ENCODE data around the gene PLCH2.

Gene PLCH2

DNA sequence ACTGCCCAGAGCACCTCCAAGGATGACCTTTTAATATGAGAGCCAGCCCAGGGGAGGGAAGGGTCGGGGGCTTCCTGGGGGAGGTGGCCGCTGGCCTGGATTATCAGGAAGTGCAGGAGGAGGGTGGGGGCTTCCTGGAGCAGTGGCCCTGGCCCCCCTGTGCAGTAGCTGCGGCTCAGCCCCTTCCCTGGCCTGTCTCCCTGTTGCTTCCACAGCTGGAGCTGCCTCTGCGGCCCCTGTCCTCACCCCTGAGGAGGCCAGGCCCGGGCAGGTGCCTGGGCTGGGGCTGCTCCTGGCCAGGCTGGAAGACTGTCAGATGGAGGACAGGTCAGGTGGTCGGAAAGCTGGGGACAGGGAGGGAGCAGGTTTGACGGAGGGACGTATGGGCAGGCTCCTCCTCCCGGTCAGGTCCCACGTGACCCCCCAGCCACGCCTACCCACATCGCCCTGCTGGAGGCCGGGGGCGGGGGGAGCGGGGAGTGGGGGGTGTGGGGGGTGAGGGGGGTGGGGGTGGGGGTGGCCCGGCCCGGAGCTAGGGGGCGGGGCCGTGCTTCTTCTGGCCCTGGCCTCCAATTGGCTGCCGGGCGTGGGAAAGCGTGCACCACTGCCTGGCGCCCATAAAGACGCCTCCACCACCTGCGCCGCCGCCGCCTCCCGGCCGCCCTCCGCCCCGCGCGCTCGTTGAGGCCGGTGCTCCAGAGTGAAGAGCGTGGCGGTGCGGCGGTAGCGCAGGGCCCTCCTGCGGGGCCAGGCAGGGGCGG is 69.8 kb downstream of the PLCH2 start:
- TF ChIP-seq, protein P1, sequence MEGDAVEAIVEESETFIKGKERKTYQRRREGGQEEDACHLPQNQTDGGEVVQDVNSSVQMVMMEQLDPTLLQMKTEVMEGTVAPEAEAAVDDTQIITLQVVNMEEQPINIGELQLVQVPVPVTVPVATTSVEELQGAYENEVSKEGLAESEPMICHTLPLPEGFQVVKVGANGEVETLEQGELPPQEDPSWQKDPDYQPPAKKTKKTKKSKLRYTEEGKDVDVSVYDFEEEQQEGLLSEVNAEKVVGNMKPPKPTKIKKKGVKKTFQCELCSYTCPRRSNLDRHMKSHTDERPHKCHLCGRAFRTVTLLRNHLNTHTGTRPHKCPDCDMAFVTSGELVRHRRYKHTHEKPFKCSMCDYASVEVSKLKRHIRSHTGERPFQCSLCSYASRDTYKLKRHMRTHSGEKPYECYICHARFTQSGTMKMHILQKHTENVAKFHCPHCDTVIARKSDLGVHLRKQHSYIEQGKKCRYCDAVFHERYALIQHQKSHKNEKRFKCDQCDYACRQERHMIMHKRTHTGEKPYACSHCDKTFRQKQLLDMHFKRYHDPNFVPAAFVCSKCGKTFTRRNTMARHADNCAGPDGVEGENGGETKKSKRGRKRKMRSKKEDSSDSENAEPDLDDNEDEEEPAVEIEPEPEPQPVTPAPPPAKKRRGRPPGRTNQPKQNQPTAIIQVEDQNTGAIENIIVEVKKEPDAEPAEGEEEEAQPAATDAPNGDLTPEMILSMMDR (IDR thresholded peaks at IDR 0.05): no peak

DNA sequence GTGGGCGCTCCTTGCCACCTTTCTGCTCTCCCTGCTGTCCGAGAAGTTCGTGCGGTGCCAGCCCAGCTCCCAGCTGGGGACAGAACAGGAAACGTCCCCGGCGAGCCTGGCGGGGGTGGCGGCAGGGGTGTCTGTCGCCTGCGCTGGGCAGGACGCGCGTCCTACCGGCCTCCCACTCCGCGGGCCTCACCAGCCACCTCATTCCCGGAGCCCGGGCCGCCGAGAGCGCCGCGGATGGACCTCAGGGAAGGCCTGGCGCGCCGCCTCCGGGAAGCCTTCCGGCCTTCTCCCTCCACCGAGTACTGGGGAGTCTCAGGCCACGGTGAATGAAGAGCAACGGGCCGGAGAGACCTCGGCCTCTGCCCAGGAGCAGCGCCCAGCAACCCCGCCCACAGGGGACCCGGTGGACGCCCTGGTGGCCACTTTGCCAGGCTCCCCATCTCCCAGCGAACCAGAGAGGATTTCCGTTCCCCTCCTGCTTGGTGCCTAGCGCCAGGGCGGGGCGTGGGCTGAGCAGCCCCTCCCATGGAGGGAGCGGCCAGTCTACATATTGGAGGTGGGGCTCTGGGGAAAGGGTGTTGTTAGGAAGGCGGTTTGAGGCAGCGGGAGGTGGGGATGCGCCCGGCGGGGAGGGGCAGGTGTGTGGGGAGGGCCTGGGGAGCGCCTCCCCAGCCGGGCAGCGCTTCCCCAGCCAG is 70.6 kb downstream of the PLCH2 start:
- TF ChIP-seq, protein P1 (IDR thresholded peaks at IDR 0.05): no peak

DNA sequence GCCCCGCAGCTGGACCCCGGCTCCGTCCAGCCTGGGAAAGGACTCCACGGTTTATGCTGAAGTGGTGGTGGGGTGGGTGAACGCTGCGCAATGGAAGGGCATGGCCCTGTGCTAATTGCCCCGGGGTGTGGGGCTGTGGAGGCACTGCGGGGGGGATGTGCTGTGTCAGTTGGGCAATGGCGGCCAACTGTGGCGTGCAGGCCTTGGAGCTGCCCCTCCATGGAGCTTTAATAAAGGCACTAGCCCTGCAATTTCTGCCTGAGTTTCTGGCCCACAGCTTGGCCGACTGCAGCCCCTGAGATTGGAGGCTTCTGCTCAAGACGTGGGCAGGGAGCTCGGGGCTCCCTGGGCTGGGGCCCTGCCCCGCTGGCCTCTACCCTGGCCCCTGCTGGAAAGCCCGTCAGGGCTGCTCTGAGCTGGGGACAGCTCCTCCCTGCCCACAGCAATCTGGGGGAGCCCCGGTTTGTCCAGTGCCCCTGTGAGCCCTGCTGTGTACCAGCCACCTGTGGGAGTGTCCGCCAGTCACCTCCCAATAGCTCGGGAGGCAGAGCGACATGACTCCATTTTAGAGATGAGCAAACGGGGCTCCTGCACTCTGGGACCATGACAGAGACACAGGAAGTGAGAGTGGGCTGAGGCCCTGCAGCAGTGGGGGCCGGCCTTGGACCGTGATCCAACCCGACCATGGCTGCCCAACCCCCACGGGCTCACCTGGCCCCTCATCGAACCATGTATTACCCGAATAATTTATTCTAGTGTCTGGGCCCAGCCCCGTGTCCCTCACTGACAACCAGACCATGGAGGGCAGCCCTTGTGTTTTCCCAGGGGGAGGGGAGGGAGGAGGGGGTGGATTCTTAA is 71.3 kb downstream of the PLCH2 start:
- TF ChIP-seq, protein P1 (IDR thresholded peaks at IDR 0.05): no peak

DNA sequence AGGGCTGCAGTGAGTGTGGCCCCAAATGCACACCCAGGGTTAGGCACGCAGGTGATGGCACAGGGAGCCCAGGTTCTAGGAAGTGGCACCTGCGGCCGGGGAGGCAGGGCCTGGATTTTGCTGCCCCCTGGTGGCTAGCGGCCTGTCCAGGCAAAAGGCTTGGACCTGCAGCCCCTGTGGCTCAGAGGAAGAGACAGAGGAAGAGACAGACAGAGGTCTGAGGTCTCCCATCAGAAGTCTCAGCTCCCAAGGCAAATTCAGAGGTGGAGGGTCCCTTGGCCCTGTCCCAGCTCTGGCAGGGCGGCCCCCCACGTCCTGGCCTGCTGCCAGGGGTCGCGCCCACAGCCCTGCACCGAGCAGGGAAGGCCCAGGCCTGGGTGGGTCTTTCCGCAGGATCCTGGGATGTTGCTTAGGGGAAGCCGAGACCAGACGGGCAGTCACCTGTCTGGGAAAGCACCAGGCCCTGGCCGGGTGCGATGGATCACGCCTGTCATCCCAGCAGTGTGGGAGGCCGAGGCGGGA is 72.0 kb downstream of the PLCH2 start:
- TF ChIP-seq, protein P1 (IDR thresholded peaks at IDR 0.05): peak; percentile 96

DNA sequence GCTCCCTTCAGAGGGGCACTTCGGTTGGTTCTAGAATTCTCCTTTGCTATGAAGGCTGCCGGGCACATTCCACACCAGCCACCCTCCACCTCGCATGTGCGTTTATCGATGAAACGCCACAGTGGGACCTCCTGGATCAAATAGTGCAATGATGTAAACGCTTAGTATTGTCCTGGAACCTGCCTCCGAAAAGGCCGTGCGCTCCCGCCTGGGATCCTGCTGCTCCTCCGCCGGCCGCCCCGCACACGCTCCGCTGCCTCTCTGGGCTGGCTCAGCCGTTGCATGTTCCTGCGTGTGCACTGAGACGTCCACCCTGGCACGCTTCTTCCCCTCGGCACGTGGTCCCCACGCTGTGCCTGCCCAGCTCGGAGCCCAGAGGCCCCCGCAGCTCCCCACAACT is 76.1 kb downstream of the PLCH2 start:
- TF ChIP-seq, protein P1 (IDR thresholded peaks at IDR 0.05): no peak

DNA sequence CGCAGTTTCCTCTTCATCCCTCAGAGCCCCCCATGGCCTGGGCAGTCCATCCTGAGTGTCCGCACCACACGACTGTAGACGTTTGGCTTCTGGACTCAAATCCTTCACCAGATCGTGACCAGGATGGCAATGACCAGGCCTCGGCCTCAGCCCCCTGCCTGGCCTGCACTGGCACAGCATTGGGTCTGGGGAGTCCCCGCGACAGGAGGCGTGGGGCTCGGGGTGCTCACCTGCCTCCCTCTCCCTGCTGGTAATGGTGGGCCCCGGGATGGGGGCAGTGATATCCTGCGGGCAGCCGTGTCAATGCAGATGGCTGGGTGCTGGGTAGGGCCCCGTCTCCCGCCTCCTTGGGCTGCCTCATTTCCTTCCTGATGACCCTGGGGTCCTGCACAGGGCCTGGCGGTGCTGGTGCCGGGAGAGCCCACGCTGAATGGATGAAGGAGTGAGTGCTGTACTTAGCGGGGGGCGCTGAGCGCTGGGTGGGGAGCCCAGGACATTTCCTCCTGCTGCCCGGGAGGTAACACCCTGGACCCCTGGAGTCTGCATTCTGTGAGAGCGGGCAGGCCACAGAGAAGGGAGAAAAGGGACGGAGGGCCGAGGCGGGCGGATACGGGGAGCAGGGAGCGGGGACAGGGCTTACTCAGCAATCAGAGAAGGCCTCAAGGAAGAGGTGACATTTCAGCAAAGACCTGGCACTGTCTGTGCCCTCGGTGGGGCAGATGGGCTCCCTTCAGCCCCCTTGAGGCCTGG is 78.0 kb downstream of the PLCH2 start:
- TF ChIP-seq, protein P1 (IDR thresholded peaks at IDR 0.05): no peak
